GM18517 (cell line): ENCODE measurements around the gene CAD.
"Not testable (repeated sequence)": the region's sequence is repeated elsewhere in the genome, so short reads cannot be mapped to it uniquely, and the experiment has no call there.

Experiments
- ATAC-seq: cut with Tn5 transposase; IDR thresholded peaks from one replicate; pipeline ENCODE4 v1.9.1; 2021; ENCODE audit warnings: mild to moderate bottlenecking, moderate library complexity; ENCODE audit not compliant: unreplicated experiment

The CAD gene

DNA sequence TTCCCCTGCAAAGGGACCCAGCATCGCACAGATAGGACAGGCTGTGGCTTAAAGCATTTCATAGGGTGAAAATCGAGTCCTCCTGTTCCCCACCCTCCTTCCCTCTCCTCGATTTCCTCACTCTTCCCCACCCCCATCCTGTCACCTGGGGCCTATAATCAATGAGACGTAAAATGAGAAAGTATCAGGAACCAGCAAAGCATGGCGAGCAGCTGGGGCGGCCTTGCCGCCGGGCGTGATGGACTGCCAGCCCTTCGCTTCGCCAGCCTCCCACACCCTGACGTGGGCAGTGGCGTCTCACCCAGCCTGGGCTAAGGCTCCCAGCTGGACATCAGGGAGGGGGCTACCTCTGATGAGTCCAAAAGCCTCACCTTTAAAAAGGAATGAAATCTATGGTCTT, 34.6 kb downstream of the CAD start:
- no peak for ATAC-seq

- ATAC-seq: no peak
Observed at GRCh38 chr2:27255187-27255586, 38.0 kb downstream of the CAD start.

DNA sequence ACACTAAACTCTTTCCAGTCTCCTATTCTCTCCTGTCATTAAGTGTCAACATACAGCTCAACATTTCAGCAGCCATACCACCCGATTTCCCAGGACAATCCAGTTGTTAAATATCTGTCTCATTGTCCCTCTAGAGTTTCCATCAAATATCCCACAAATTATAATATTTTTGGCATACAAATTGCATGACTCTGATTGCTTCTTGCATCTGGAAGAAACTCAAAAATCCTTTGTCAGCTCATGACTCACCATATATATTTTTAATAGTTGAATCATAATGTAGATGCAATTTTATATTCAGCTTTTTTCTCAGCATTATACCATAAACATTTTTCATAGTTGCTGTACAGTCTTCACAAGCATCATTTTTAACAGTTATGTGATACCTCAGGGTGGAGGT, 38.5 kb downstream of the CAD start:
- no peak for ATAC-seq

GRCh38 chr2:27256855-27257454, 39.8 kb downstream of the CAD start:
- ATAC-seq: no peak

GRCh38 chr2:27258051-27258450, 40.9 kb downstream of the CAD start:
- ATAC-seq: no peak

DNA sequence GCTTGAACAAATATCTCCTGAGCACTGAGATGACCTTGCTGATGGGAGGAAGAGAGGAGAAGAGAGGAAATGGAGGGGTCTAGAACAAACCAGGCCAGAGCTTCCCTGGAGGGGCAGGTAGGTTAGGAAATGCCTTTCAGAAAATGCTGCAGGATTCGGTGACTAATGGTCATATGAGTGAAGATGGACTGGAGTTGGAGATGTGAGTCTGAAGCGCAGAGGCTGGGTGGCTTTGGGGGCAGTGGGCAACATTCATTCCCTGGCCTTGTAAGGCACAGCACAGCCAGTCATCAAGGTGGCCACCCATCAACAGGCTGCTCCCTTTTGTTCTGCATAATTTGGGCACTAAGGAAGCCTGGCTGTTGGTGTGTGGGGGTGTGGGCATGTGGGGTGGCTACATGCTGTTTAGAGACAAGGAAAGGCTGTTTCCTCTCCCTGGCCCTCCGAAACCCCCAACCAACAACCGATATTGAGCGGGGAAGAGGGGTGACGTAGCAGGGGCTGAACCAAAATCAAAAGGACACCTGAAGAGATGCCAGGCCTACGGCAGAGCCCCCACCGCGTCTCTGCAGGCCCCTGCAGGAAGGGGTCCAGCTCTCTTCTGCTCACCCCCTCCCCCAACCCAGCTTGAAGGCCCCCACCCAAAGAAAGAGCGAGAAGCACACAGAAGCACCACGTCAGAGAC, 44.2 kb downstream of the CAD start:
- ATAC-seq: no peak

DNA sequence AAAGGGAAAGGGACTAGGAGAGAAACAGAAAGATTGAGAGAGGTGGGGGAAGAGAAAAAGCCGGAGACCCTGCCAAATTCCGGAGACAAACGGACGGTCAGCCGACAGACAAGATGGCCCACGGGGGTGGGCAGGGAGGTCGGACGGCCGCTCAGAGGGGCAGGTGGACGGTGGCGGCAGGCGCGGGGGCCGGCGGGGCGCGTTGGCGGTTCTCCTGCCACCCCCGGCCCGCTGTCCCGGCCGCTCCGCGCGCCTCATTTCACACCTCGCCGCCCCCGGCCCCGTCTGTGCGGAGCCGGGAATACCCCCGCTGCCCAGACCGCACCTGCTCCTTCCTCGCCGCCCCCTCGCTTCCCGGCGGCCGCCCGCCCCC, 44.7 kb downstream of the CAD start:
- no peak for ATAC-seq

GRCh38 chr2:27262379-27263286, 45.5 kb downstream of the CAD start, which contains the start of gene SLC30A3:
Gene SLC30A3 (minus strand): TSS chr2:27263047. CDS start chr2:27262906, 141 bp downstream.
- no peak for ATAC-seq

DNA sequence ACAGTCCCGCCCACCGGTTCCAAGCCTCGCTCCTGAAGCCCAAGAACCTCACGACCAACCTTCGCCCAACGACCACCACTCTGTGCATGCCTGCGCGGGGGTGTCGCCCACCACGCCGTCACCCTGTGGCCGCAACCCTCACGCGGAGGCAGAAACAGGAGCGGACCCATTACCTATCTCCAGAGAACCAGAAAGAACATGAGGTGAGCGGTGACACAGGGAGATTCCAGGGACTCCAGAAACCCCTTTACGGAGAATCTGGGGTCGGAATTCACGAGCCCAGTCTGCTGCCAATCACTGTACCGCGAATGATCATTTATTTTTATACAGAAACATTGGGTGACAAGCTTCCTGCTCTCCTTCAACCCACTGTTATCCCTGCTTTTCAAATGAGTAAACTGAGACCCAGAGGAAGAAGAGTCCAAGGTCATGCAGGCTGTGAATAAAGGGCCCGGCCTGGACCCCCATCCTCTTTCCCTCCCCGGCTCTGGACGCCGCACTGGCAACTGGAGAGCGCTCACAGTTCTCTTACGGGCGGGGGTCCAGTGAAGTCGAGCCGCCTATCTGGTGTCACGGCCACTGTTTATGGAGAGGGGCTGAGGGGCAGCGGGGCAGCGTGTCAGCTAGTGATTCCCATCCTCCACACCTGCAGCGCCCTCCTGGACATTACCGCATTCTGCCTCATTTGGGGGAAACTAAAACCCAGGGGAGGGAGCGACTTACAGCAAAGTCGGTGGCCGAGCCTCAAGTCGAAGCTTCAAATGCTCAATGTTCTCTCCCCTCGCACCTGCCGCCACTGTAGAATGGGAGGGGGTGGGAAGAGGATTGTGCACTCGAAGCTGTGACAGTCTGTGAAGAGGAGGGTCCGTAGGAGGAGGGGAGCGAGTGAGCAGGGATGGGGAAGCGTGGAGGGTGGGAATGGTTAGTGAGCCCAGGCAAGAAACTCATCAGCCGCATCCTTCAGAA, 46.4 kb downstream of the CAD start:
- ATAC-seq: no peak

DNA sequence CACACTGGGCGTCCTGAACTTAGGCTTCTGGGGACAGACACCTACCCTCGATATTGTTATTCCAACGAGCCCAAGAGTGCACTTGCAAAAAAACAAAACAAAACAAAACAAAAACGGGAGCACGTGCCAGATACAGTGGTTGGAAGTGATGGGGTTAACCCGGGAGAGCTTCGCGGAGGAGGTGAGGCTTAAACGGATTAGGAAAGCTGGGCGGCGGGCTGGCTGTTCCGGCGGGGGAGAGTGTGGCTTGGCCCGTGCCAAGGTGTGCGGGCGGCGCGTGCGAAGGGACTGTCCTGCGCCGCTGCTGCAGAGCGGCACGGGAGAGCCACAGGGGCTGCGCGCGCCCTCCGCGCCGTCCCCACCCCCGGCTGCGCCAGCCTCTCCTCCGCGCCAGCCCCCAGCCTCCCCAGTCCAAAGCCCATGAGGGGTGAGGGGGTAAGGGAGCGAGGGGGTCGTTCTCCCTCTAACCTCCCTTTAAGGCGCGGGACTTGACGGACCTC, 47.1 kb downstream of the CAD start:
- ATAC-seq: no peak

DNA sequence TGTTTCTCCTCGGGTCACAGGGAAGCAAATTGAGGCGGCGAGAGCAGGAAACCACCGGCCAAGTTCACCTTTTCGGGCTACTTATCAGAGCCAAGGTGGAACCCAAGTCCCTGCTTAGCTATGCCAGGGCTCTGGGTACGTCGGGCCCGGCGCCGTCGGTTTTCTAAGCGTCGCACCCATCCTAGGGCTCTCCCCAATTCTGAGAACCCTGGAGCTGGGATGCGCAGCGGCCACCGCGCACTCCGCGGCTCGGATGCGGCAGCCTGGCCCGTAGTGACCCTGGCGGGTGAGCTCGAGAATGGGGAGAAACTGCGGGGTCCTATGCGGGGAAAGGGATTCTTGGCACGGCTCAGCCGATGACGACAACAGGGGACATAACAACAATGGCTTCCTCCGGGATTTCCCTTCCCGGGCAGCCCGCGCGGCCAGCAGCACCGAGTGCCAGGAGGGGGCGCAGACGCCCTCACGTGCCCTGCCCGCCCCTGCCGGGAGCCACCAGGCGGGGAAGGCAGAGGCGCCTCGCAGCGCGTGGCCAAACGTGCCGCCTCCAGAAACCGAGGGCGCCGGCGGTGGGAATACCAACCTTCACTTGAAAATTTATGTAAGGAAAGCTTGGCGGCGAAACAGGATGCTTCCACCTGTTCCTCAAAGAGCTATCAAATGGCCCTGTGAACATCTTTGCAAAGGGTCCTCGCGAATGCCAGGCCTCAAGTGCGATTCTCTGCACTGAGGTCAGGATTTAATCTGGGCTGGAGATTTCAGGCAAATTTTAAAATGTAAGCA, 47.8 kb downstream of the CAD start:
- ATAC-seq: no peak

GRCh38 chr2:27265536-27265870, 48.3 kb downstream of the CAD start:
- ATAC-seq: no peak

DNA sequence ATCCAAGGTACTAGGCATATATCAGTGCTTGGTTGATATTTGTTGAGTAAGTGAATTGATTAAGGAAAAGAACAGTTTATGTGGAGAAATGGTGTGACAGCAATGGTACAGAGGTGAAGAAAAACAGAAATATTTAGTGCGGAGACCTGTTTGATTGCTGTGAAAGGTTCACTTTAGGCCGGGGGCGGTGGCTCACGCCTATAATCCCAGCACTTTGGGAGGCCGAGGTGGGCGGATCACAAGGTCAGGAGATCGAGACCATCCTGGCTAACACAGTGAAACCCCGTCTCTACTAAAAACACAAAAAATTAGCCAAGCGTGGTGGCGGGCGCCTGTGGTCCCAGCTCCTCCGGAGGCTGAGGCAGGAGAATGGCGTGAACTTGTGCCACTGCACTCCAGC, 51.1 kb downstream of the CAD start:
- ATAC-seq: not testable (repeated sequence)

DNA sequence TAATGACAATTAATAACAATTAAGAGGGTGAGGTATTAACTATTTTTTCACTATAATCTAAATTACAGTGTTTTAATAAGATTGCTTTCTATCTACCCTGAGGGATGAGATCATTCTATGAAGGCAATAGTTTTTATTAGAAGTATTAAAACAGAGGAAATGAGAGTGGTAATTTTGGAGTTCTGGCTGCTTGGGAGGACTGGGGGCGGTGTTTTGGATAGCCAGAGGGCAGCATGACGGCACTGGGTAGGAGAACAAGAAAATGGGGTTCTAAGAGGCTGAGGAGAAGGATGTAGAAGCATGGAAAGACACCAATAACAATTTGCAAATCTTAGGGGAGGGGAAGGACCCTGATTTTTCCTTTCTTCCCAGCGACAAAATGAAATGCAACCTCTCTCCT, 53.0 kb downstream of the CAD start:
- ATAC-seq: no peak

DNA sequence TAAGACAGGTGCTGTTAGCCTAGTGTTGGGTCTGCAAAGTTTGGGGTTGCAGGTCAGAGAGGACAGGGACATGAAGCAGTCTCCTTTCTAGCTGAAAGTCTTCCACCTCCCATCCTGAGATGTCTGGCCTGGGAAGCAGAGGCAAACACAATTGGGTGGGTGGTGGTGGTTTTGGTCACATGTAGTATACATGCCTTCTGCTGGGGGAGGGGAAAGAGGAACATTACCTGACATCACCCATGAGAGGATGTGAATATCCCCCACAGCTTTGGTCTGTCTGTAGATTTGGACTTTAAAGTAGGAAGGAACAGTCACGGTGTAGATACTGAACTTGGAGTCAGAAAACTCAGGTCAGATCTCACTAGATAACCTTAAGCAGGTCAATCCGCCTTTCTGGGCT, 53.5 kb downstream of the CAD start:
- no peak for ATAC-seq

DNA sequence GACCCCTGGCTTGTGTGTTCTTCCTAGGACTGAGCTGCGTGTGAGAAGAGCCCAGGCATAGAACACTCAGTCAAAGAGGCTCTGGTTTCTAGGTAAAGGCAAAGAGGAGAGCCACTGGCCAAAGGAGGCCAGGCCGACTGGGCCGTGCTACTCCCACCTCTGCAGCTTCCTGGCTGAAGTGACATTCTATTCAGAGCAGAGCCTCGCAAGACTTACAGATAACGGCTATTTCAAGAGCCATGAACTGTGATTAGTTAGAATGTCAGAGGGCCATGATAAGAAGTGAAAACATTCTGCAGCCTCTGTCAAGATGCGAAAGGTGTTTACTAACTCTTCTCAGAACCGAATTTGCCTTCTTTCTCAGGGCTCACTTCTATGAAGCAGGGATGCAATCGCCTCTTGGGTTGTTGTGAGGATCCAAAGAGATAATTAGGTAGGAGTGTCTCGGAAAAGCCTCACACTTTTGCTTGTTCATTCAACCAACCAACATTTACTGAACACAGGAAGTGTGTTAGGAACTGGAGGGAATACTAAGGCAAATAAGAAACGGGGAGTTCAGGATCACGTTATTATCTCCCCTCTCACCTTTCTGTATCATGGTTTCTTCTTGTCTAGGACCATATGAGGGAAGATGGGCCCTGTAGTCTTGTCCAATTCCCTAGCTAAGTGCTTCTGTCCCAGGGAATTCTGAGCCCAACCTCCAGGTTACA, 54.6 kb downstream of the CAD start:
- no peak for ATAC-seq

GRCh38 chr2:27272537-27273522, 55.7 kb downstream of the CAD start:
- ATAC-seq: not testable (repeated sequence)
